Activated naive CD8-positive, alpha-beta T cell treated with anti-CD3 and anti-CD28 coated beads, Interleukin-2, amount 50 U/mL, for 24 hours (primary cell): ENCODE measurements around the gene OR56A1.

Source experiments
- ATAC-seq: fragments of 150-1000 bp; cut with Tn5 transposase; one replicate; pipeline ENCODE4 v1.10.0; 2021
- DNase-seq: peaks from one replicate; pipeline ENCODE4 v3.0.0; 2021
- H3K27ac Mint-ChIP-seq: one replicate; pipeline ENCODE4 v1.8.0; 2021; ENCODE audit warnings: mild to moderate bottlenecking, mixed read lengths
- H3K27me3 Mint-ChIP-seq: one replicate; pipeline ENCODE4 v1.8.0; 2021; ENCODE audit warnings: mixed read lengths
- H3K36me3 Mint-ChIP-seq: one replicate; pipeline ENCODE4 v1.8.0; 2021; ENCODE audit warnings: low read depth, mixed read lengths
- H3K4me1 Mint-ChIP-seq: one replicate; pipeline ENCODE4 v1.8.0; 2021; ENCODE audit warnings: mixed read lengths
- H3K4me3 Mint-ChIP-seq: one replicate; pipeline ENCODE4 v1.8.0; 2021; ENCODE audit warnings: mild to moderate bottlenecking, moderate library complexity, mixed read lengths
- H3K9me3 Mint-ChIP-seq: one replicate; pipeline ENCODE4 v1.8.0; 2021; ENCODE audit warnings: mixed read lengths

Gene OR56A1

DNA sequence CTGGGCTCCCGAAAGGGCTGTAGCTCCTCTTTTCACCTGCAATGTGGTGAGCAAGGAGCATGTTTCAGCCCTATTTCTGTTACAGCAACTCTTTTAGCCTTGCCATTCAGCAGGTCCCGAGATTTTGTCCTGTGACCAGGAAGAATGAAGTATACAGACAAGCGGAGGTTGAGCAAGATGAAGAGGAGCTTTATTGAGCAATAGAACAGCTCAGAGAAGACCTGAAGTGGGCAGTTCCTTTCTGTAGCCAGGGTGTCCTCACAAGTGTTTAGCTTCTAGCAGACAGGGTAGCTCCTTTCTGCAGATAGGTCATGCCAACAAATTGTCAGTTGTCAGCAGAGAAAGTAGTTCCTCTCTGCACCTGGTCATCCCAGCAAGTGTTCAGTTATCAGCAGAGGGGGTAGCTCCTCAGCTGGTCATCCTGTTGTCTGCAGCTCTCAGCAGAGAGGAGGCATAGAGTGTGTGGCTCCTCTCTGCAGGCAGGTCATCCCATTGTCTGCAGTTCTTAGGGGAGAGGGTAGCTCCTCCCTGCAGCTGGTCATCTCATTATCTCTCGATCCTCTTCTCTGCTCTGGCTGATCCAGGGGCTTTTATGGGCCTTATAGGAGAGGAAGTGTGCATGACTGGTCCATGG, 18.4 kb downstream of the OR56A1 start:
- Mint-ChIP-seq H3K4me1 (no peaks in the 10 kb centered on the region), H3K27ac (no peak overlapping the region), H3K4me3 (no peak overlapping the region), H3K9me3 (peaks cover 8% of the 10 kb centered on the region), H3K27me3 (peaks cover 20% of the 10 kb centered on the region), H3K36me3 (no peaks in the 10 kb centered on the region)
- ATAC-seq (no peak), DNase-seq (no peak)

DNA sequence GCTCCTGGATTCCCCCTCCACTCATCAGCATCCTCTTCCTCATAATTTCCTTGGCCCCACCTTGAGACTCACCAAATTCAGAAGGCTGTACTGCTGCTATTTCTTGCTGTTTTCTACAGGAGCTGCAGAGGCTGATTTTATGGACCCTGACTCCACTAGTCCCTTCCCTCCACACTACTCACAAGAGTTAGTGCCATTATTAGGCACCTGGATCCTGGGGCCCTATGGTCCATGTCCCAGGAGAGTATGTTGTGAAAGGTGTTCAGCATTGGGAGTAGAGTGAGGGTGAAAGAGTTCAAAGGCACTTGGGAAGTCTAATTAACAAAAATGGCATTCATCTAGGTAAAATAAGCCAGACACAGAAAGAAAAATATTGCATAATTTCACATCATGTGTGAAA, 23.7 kb downstream of the OR56A1 start, which contains the start of gene OR56A4:
Gene OR56A4 (minus strand): TSS at position 101 of the 400 bp plus-strand sequence. CDS start 3,954 bp downstream, outside the sequence.
- Mint-ChIP-seq H3K27ac (no peak within 1 kb of the TSS), H3K36me3 (no peaks in the 10 kb centered on the region), H3K4me3 (no peak within 1 kb of the TSS), H3K4me1 (peaks cover 3% of the 10 kb centered on the region), H3K9me3 (no peaks in the 10 kb centered on the region), H3K27me3 (peaks cover 13% of the 10 kb centered on the region)
- ATAC-seq (no peak), DNase-seq (no peak)

DNA sequence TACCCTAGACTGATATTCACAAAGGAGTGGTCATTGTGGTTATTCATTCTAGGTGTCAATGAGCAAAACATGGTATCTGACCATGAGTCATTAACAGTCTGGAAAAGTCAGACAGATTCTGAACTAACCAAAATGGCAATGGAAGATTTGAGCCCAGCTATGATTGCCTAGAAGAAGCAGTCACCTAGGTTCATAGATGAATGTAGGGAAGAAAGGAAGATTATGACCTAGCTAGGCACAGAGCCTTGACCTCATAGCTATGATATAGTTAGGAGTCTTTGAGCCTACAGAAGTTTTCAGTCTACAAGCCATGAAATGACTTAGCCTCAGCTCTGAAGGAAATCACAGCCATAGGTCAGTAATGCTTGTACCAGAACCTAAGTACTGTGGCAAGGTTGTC, 24.2 kb downstream of the OR56A1 start:
- H3K4me1 Mint-ChIP-seq: peaks cover 3% of the 10 kb centered on the region
- ATAC-seq (peak; percentile 54), DNase-seq (no peak)
- H3K4me3 Mint-ChIP-seq: no peak overlapping the region
- H3K27me3 Mint-ChIP-seq: peaks cover 13% of the 10 kb centered on the region
- H3K27ac Mint-ChIP-seq: no peak overlapping the region
- H3K36me3 Mint-ChIP-seq: no peaks in the 10 kb centered on the region
- no peaks in the 10 kb centered on the region for H3K9me3 Mint-ChIP-seq

DNA sequence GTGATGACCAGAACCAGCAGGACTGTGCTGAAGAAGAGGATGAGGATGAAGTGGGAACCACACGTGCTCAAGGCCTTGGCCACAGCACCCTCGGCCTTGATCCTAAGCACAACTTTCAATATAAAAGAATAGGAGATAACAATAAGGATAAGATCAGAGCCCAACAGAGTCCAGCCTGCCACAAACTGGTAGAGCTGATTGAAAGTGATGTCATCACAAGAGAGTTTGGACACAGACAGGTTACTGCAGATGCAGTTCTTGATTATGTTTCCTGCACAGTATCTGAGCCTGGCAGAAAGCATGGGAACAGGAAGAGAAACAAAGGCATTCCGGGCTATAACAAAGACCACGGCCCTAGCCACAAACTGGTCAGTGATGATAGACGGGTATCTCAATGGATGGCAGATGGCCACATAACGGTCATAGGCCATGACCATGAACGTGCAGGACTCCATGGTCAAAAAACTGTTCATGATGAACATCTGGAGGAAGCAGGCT, 28.3 kb downstream of the OR56A1 start:
- DNase-seq (no peak), ATAC-seq (no peak)
- peaks cover 10% of the 10 kb centered on the region for H3K27me3 Mint-ChIP-seq
- H3K9me3 Mint-ChIP-seq: no peaks in the 10 kb centered on the region
- no peaks in the 10 kb centered on the region for H3K36me3 Mint-ChIP-seq
- H3K4me3 Mint-ChIP-seq: no peak overlapping the region
- no peak overlapping the region for H3K27ac Mint-ChIP-seq
- peaks cover 3% of the 10 kb centered on the region for H3K4me1 Mint-ChIP-seq

DNA sequence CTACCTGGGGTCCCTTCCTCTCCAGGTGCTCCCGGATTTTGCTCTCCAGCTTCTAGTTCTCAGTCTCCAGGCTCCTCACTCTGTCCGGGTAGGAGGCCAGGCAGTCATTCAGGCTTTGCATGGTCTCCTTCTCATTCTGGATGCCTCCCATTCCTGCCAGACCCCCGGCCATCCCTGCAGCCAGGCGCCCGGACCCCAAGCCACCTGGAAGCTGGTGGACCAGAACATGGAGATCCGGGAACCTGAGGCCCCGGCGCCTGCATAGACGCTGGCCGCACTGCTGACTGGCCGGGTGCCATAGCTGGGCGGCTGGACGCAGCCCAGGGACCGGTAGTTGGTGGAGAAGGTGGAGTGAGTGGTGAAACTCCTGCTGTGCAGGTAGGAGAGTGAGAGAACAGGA, 35.8 kb downstream of the OR56A1 start:
- ATAC-seq (no peak), DNase-seq (no peak)
- H3K36me3 Mint-ChIP-seq: no peaks in the 10 kb centered on the region
- no peak overlapping the region for H3K27ac Mint-ChIP-seq
- no peaks in the 10 kb centered on the region for H3K9me3 Mint-ChIP-seq
- H3K4me1 Mint-ChIP-seq: no peaks in the 10 kb centered on the region
- peaks cover 4% of the 10 kb centered on the region for H3K27me3 Mint-ChIP-seq
- no peak overlapping the region for H3K4me3 Mint-ChIP-seq

DNA sequence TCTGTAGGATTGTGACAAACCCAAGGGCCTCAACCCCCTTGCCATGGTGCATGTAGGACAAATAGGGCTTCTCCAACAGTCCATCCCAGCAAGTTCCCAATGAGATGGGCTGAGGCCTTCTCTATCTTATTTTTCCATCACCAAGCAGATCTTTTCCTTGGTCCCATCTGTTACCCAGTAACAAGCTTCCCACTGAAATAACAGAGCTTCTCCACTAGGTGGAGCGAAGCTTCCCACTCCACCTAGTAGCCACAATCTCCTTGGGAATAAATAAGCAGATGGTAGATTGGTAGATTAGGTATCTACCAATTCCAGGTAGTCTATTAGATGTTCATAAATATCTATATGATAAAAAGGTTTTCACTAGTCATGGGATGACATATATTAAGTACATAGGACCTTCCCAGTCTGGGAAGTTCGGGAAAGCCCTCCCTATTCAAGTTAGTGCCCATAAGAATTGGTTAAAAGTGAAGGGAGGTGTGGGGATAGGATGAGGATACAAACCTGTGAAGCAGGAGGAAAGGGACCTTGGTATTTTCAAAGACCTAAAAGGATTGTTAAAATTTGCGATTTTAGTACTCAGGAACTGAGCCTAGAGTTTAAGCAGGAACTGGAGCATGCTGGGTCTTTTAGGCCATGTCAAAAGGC, 37.8 kb downstream of the OR56A1 start:
- Mint-ChIP-seq H3K27ac (no peak overlapping the region), H3K4me3 (no peak overlapping the region), H3K27me3 (peaks cover 6% of the 10 kb centered on the region), H3K36me3 (no peaks in the 10 kb centered on the region), H3K9me3 (no peaks in the 10 kb centered on the region), H3K4me1 (no peaks in the 10 kb centered on the region)
- no peak for DNase-seq
- no peak for ATAC-seq

DNA sequence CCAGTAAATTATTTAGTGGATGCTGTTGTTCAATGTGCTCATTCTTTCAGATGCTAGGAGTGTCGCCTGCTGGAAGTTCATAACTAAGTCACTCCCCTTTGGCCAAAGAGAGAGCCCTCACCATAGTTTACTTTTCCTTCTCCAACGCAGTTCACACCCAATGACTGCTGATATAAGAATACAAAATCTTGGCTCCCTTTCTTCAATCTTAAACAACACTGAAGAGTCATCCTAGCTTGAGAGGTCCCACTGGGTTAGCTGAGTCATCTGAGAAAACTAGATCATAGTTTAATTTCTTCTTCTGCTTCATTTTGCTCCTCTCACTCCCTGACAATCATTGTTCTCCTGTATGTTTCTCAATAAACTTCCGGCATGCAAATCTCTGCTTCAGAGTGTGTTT, 38.4 kb downstream of the OR56A1 start:
- Mint-ChIP-seq H3K4me1 (no peaks in the 10 kb centered on the region), H3K36me3 (no peaks in the 10 kb centered on the region), H3K4me3 (no peak overlapping the region), H3K27ac (no peak overlapping the region), H3K9me3 (no peaks in the 10 kb centered on the region), H3K27me3 (peaks cover 11% of the 10 kb centered on the region)
- DNase-seq: no peak
- no peak for ATAC-seq

DNA sequence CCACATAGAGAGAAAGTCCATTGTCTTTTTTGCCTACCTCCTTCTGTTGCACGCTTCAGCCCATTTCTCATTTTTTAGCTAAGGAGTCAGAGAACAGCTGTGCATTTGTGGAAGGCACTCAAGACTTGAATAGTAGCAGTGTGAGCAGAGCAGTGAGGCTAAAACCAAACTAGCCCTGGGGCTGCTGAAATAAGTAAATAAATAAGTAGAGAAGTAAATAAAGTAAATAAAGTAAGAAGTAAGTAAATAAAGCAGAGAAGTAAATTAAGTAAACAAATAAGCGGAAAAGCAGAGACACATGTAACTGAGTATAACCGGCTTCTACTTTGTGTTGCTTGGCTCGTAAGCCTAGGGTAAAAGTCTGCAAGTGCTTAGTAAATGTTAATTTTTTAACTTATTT, 41.4 kb downstream of the OR56A1 start:
- H3K36me3 Mint-ChIP-seq: no peaks in the 10 kb centered on the region
- ATAC-seq: no peak
- H3K27me3 Mint-ChIP-seq: peaks cover 12% of the 10 kb centered on the region
- no peaks in the 10 kb centered on the region for H3K4me1 Mint-ChIP-seq
- no peak for DNase-seq
- H3K9me3 Mint-ChIP-seq: no peaks in the 10 kb centered on the region
- H3K4me3 Mint-ChIP-seq: no peak overlapping the region
- H3K27ac Mint-ChIP-seq: no peak overlapping the region

DNA sequence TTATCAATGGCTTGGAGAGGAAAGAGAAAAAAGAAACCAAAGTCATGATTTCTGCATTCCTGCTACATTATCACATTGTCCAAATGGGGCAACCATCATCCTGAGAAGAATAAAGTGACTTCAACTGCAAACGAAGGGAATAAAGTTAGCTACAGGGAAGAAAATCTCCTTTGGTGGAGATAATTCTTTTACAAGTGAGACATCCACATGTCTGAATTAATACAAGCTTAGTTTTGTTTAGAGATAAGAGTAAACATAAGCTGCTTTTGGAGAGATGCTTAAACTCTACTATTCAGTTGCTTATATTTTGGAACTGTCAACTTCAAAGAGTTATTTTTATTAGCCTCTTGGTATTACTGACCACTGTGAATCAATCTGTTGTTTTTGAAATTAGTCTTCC, 43.7 kb downstream of the OR56A1 start, which contains the start of gene OR52L1:
Gene OR52L1 (minus strand): TSS at position 101 of the 400 bp plus-strand sequence. CDS start 55 bp downstream, at position 46.
- no peaks in the 10 kb centered on the region for H3K36me3 Mint-ChIP-seq
- H3K9me3 Mint-ChIP-seq: no peaks in the 10 kb centered on the region
- DNase-seq (no peak), ATAC-seq (no peak)
- H3K27ac Mint-ChIP-seq: no peak within 1 kb of the TSS
- peaks cover 12% of the 10 kb centered on the region for H3K27me3 Mint-ChIP-seq
- H3K4me1 Mint-ChIP-seq: no peaks in the 10 kb centered on the region
- no peak within 1 kb of the TSS for H3K4me3 Mint-ChIP-seq

DNA sequence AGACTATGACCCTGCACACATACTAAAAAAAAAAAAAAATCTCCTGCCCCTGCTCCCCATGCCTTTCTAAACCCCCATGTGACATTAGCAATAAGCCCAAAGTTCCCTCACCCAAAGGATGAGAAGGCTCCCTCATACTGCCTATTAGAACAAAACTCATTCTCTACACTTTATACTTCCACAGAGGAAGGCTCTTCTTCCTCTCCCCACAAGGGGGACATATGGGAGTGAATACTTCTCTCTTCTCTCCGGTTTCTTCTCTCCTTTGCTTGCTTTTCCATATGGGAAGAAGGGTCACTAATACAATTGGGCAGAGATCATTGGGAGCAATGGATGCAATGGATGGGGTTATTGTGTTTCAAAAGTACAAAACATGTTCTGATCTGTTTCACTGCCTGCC, 47.1 kb downstream of the OR56A1 start:
- H3K9me3 Mint-ChIP-seq: peaks cover 17% of the 10 kb centered on the region
- H3K4me3 Mint-ChIP-seq: no peak overlapping the region
- DNase-seq (no peak), ATAC-seq (no peak)
- no peak overlapping the region for H3K27ac Mint-ChIP-seq
- no peaks in the 10 kb centered on the region for H3K4me1 Mint-ChIP-seq
- peaks cover 5% of the 10 kb centered on the region for H3K27me3 Mint-ChIP-seq
- no peaks in the 10 kb centered on the region for H3K36me3 Mint-ChIP-seq

DNA sequence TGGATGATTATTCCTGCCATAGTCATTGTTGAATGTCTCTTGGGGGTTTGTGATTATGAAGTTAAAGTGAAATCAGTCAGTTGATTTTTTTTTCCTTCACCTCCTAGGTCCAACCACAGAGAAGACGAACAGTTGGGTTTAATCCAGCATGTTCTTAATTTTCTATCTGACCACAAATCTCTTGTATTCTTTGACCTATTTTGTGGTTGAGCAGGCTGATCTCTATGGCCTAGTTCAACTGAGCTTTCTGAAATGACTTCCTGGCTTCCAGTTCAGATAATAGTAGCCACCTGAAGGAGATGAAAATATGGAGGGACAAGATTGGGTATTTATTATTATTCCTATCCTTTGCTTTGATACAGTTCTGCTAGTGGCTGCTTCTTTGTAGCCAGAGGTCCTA, 57.0 kb downstream of the OR56A1 start:
- H3K27ac Mint-ChIP-seq: no peak overlapping the region
- H3K4me3 Mint-ChIP-seq: no peak overlapping the region
- H3K36me3 Mint-ChIP-seq: no peaks in the 10 kb centered on the region
- H3K4me1 Mint-ChIP-seq: no peaks in the 10 kb centered on the region
- peaks cover 10% of the 10 kb centered on the region for H3K9me3 Mint-ChIP-seq
- H3K27me3 Mint-ChIP-seq: peaks cover 9% of the 10 kb centered on the region
- DNase-seq (no peak), ATAC-seq (no peak)
